C4-2B (cell line): ENCODE results near the gene SPATS2L.

Experiments
- CTCF ChIP-seq: fragments of 450-650 bp; conservative IDR thresholded peaks from 2 replicates; pipeline ENCODE4 v1.5.1; 2017; ENCODE audit warnings: mild to moderate bottlenecking
- ZFX ChIP-seq: fragments of 450-650 bp; IDR thresholded peaks from 2 replicates; pipeline ENCODE4 v1.6.1; 2017

- no peak for TF ChIP-seq CTCF
- TF ChIP-seq ZFX, result no peak
These were observed 5.7 kb upstream of the SPATS2L start for GRCh38 chr2:200300638-200301314.
